ENCODE measurements around the gene PIK3AP1. TPM values are rescaled to one million over a fixed set of nuclear protein-coding genes. Genes with fewer than 3 reads are reported as not detected.

The PIK3AP1 gene
- total and polyA plus RNA-seq, 2 of the 8 experiments (the other 6 are each of a cell fraction or from before 2014, with no cell fraction given), result 1.9 to 4.5 TPM

DNA sequence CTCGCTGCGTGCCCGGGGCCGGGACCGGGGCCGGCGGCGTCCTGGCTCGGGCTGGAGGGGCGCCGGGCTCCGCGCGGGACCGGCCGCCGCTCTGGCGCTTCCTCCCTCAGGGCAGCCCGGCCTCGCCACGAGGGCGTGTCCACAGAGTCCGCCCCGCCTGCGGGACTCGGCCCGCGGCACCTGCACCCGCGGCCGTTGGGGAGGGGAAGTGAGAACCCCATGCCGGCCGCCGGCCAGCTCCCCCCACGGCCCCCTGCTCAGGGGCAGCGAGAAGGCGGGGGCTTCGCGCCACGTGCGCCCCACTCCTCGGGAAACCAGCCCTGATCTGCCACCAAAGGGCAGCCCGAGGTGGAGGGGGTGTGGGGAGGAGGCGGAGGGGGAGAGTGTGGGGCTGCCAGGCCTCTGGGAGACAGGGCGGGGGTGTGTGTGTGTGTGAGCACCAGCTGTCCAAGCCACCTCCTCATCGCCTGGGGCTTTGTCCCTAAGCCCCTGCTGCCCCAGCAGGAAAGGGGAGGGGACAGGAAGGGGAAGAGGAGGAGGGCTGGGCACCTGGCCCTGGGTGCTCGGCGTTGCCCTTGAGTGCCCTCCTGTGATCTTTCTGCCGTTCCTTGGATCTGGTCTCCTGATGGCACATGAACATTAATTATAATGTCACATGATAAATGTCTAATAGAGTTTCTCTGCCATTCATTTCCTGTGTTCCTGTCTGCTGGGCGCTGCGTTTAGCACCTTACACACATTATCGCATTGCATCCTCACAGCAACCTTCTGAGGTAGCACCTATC is at the start of gene PIK3AP1 (continued):
- TF ChIP-seq POLR2AphosphoS5 (IDR thresholded peaks at IDR 0.05; ENCODE audit: low read depth, low read length) (peak; percentile 48; the same call in 1 of the 2 replicates), E2F6 (IDR thresholded peaks at IDR 0.05) (peak; percentile 58; the same call in 1 of the 2 replicates), RNF2 (IDR thresholded peaks at IDR 0.05; ENCODE audit: borderline replicate concordance, low read depth, low read length, missing control alignments, poor library complexity, severe bottlenecking) (no peak), CTBP2 (IDR thresholded peaks at IDR 0.05; ENCODE audit: borderline replicate concordance, insufficient read depth, insufficient read length, low read length) (no peak), RBBP5 (IDR thresholded peaks at IDR 0.05; ENCODE audit: borderline replicate concordance, low read depth, low read length) (no peak), CBX5 (IDR thresholded peaks at IDR 0.05; ENCODE audit: low read depth, low read length) (no peak), PHF8 (conservative IDR thresholded peaks at IDR 0.05; ENCODE audit: low read depth, low read length) (peak; percentile 10; the same call in 1 of the 2 replicates), TAF7 (optimal IDR thresholded peaks at IDR 0.05; ENCODE audit: borderline replicate concordance, low read depth, low read length) (no peak), RAD21 (IDR thresholded peaks at IDR 0.05 in 1 of 2, conservative IDR thresholded peaks at IDR 0.05 in 1 of 2; ENCODE audit: low read depth in 2 of 2, low read length in 2 of 2) (no peak), GABPA (IDR thresholded peaks at IDR 0.05; ENCODE audit: borderline replicate concordance, insufficient read depth, low read length) (no peak), MAFK (IDR thresholded peaks at IDR 0.05; ENCODE audit: low read depth, low read length) (no peak), ATF2 (IDR thresholded peaks at IDR 0.05; ENCODE audit: low read length) (no peak), CREB1 (IDR thresholded peaks at IDR 0.05) (no peak), TAF1 (IDR thresholded peaks at IDR 0.05; ENCODE audit: low read depth, low read length) (peak; percentile 12; the same call in 1 of the 2 replicates), SP2 (IDR thresholded peaks at IDR 0.05; ENCODE audit: low read length) (no peak), SIRT6 (IDR thresholded peaks at IDR 0.05; ENCODE audit: low read length) (no peak)

Data from H1 (cell line).